AG04450 (cell line): ENCODE measurements around the gene F2RL1. TPM values are rescaled to one million over a fixed set of nuclear protein-coding genes. Genes with fewer than 3 reads are reported as not detected.
A peak's percentile ranks its signal among the peaks of the same experiment; 100 is the strongest.

Experiments used
- CTCF ChIA-PET: fragments of 300-600, 350-600 bp; formaldehyde crosslinking; extraction: SDS; loops from one replicate; lab custom pipeline; 2022; ENCODE audit warnings: antibody characterized with exemption, inconsistent platforms; lab: Charles Lee
- POLR2A ChIA-PET: fragments of 350-600 bp; formaldehyde crosslinking; extraction: SDS; loops from one replicate; lab custom pipeline; 2021; ENCODE audit warnings: antibody characterized with exemption, inconsistent platforms; lab: Yijun Ruan, JAX
- DNase-seq: peaks from one replicate; pipeline ENCODE4 v3.0.0-alpha.2; 2011; ENCODE audit warnings: low read depth, low spot score
- H3K27ac ChIP-seq: one replicate; pipeline ENCODE4 v1.5.1; 2012; ENCODE audit warnings: low read depth, low read length, control low read depth
- H3K27me3 ChIP-seq: one replicate; pipeline ENCODE4 v1.6.0; 2012; ENCODE audit warnings: low read length; ENCODE audit not compliant: control insufficient read depth, insufficient read depth
- H3K4me3 ChIP-seq: 2 replicates; pipeline ENCODE4 v1.5.1; 2011; ENCODE audit warnings: mild to moderate bottlenecking, low read depth, low read length, control low read depth
- H3K9me3 ChIP-seq: 2 replicates; pipeline ENCODE4 v1.5.1; 2012; ENCODE audit warnings: low read length; ENCODE audit not compliant: control insufficient read depth, insufficient read depth
- polyA plus RNA-seq: library from polyadenylated mRNA; depleted of rRNA; stranded (reverse); fragments of >200 nt; gene quantifications from 2 replicates; pipeline ENCODE4 v1.2.3, GENCODE V29; 2011; rRNA removed
- small RNA-seq: library from RNA; depleted of rRNA; stranded (forward); fragments of <200 nt; gene quantifications from one replicate; pipeline ENCODE3, GENCODE V24; 2012; ENCODE audit warnings: low read depth; ENCODE audit not compliant: insufficient read length
- TF ChIP-seq, protein P1 (sequence below): IDR thresholded peaks from 2 replicates; pipeline ENCODE4 v1.5.1; 2011; ENCODE audit warnings: low read depth, low read length, control low read depth, inconsistent platforms

The F2RL1 gene
- polyA plus RNA-seq, 1 experiment: 11.0 TPM

DNA sequence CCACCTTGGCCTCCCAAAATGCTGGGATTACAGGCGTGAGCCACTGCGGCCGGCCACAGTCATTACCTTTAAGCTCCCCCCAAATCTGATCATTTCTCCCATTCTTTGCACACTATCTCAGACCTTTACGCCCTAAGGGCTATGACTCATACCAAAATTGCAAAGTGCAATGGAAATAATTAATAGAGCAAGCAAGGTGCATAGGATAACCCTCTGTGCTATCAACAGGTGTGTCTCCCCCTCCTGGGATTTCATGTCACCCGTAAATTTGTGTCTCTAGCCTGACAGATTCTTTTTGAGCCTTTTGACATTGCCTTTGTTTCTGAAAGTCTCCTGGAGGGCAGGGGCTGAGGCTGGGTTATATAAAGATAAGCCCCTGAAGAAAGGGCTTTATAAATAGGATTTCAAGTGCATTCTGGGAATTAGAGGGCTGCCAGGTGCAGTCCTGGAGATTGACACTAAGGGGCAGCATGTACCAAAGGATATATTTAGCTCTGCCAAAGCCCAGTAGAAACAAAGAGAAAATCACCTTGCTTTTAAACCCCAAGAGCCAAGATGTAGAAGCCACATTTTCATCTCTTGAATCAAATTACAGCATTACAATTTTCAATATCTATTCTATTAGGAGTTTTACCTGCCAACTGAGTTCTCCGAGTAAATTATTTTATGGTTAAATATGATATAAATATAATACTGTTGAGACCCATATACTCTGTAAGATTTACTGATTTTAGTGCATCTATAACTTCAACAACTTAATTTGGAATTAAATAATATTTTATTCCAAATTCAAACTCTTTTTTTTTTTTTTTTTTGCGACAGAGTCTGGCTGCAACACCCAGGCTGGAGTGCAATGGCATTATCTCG, 49.2 kb downstream of the F2RL1 start:
- POLR2A ChIA-PET: interaction anchor here (0.7 kb wide), 1 partner anchor 1199 kb away, joined by 5 read pairs; no protein-coding TSS in a partner anchor

DNA sequence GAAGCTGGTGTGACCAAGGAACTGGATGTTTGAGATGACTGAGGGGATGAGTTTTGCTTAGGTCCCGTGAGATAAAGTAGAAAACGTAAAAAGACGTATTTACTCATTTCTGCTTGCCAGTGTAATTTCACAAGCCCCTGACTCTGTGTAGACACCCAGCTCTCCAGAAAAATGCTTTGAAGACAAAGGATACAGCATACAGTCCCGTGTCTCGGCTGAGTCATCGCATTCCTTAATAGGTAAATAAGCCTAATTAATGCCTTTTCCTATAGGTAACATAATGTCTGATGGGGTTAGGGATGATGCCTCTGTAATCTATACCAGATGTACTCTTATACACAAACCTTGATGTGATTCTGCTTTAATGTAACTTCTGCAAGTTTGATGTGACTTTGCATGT, 51.2 kb downstream of the F2RL1 start:
- no peaks in the 10 kb centered on the region for H3K9me3 ChIP-seq
- CTCF ChIA-PET: interaction anchor here (0.6 to 4.6 kb wide), 5 partner anchors 129 to 623 kb away, joined by 3 to 46 read pairs (median 4); no protein-coding TSS in a partner anchor
- no peak overlapping the region for H3K4me3 ChIP-seq
- DNase-seq: no peak
- H3K27ac ChIP-seq: no peak overlapping the region
- H3K27me3 ChIP-seq: no peaks in the 10 kb centered on the region
- POLR2A ChIA-PET: no interaction called here
- TF ChIP-seq, protein P1, sequence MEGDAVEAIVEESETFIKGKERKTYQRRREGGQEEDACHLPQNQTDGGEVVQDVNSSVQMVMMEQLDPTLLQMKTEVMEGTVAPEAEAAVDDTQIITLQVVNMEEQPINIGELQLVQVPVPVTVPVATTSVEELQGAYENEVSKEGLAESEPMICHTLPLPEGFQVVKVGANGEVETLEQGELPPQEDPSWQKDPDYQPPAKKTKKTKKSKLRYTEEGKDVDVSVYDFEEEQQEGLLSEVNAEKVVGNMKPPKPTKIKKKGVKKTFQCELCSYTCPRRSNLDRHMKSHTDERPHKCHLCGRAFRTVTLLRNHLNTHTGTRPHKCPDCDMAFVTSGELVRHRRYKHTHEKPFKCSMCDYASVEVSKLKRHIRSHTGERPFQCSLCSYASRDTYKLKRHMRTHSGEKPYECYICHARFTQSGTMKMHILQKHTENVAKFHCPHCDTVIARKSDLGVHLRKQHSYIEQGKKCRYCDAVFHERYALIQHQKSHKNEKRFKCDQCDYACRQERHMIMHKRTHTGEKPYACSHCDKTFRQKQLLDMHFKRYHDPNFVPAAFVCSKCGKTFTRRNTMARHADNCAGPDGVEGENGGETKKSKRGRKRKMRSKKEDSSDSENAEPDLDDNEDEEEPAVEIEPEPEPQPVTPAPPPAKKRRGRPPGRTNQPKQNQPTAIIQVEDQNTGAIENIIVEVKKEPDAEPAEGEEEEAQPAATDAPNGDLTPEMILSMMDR: no peak

More for the DNA sequence above, 49.2 kb downstream of the F2RL1 start:
- DNase-seq: peak; percentile 47
- Histone ChIP-seq H3K4me3 (no peak overlapping the region), H3K27me3 (no peaks in the 10 kb centered on the region), H3K27ac (no peak overlapping the region), H3K9me3 (no peaks in the 10 kb centered on the region)
- TF ChIP-seq, protein P1: peak; percentile 87
- CTCF ChIA-PET: interaction anchor here (0.6 to 4.6 kb wide), 17 partner anchors 8 to 625 kb away, joined by 3 to 46 read pairs (median 4); partner anchors contain the start of genes AGGF1 and WDR41

DNA sequence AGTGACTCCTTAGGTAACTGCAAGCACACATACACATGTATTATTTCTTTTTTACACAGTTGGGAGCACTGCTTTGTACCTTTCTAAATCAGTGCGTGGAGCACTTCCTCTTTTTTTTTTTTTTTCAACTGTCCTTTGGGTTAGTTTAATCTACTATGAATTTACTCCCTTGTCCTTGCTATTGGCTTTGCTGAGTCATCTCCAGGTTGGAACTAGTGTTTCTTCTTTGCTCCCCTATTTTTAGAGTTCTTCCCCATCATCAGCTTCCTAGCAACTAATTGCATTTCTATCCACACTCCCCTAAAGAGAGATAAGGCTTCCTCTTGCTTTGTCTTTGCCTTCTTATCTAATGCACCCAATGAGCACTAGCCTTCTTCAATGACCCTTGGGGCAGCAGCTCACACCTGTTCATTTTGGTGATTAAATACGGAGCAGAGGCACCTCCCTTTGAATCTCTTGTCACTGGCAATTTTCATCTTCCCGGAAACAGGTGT, 55.3 kb downstream of the F2RL1 start:
- Histone ChIP-seq H3K27ac (no peak overlapping the region), H3K4me3 (no peak overlapping the region), H3K9me3 (no peaks in the 10 kb centered on the region), H3K27me3 (peaks cover 2% of the 10 kb centered on the region)
- DNase-seq: no peak
- TF ChIP-seq, protein P1: no peak
- CTCF ChIA-PET: interaction anchor here (0.7 kb wide), 1 partner anchor 171 kb away, joined by 3 read pairs; no protein-coding TSS in a partner anchor
- POLR2A ChIA-PET: no interaction called here

Small RNA genes within 50 kb of the gene (small RNA-seq; reads per million reads assigned to genes)
- gene RN7SL208P: not detected

Other genes starting within 250 kb of the F2RL1 start
- 83.1 and 89.6 TPM in 2 replicates for gene F2RL2, start 195.6 kb upstream of the F2RL1 start, polyA plus RNA-seq
- gene F2R, start 102.9 kb upstream of the F2RL1 start, polyA plus RNA-seq: 289 and 324 TPM in 2 replicates
- not detected in 2 replicates for gene S100Z, start 31.0 kb downstream of the F2RL1 start, polyA plus RNA-seq
- 0.33 and 0.61 TPM in 2 replicates for gene CRHBP, start 134.0 kb downstream of the F2RL1 start, polyA plus RNA-seq
- 13.4 and 22.8 TPM in 2 replicates for gene AGGF1, start 211.4 kb downstream of the F2RL1 start, polyA plus RNA-seq